GM18508 (cell line): ENCODE measurements around the gene SEMA4A.
A peak's percentile ranks its signal among the peaks of the same experiment; 100 is the strongest.
"Not testable (repeated sequence)": the region's sequence is repeated elsewhere in the genome, so short reads cannot be mapped to it uniquely, and the experiment has no call there.

Experiments
- ATAC-seq: cut with Tn5 transposase; IDR thresholded peaks from one replicate; pipeline ENCODE4 v1.9.1; 2021; ENCODE audit warnings: moderate number of reproducible peaks; ENCODE audit not compliant: insufficient read depth, unreplicated experiment

The SEMA4A gene

DNA sequence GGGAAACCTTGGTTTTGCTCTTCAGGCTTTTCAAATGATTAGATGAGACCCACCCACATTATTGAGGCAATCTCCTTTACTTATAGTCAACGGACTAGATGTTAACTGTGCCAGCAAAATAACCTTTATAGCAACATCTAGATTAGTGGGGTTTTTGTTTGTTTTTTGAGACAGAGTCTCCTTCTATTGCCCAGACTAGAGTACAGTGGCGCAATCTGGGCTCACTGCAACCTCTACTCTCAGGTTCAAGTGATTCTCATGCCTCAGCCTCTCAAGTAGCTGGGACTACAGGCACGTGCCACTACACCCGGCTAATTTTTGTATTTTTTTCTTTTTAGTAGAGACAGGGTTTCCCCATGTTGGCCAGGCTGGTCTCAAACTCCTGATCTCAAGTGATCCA, 36.9 kb downstream of the SEMA4A start:
- not testable (repeated sequence) for ATAC-seq

DNA sequence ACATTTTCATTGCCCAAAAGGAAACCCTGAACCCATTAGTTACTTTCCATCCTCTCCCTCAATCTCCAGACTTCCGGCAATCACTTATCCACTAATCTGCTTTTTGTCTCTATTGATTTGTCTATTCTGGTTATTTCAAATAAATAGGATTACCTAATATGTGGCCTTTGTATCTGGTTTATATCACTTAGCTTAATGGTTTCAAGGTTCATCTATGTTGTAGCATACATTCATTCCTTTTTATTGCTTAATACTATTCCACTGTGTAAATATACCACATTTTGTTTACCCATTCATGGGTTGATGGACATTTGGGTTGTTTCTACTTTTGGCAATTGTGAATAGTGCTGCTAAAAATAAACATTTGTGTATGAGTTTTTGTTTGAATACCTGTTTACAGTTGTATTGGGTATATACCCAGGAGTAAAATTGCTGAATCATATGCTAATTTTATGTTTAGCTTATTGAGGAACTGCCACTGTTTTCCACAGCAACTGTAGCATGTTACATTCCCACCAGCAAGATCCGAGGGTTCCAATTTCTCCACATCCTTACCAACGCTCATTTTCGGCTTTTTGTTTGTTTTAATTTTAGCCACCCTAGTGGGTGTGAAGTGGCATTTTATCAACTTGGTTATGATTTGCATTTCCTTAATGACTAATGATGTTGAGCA, 38.0 kb downstream of the SEMA4A start:
- ATAC-seq, result no peak

DNA sequence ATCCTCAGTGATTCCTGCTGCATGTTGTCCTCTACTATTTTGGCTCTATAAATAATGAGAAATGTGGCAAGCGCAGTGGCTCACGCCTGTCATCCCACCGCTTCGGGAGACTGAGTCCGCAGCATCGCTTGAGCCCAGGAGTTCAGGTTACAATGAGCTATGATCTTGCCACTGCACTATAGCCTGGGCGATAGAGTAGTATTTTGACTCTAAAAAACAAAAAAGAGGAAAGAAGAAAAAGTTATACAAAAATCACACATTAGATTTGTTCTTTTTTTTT, 39.8 kb downstream of the SEMA4A start:
- ATAC-seq, result no peak

DNA sequence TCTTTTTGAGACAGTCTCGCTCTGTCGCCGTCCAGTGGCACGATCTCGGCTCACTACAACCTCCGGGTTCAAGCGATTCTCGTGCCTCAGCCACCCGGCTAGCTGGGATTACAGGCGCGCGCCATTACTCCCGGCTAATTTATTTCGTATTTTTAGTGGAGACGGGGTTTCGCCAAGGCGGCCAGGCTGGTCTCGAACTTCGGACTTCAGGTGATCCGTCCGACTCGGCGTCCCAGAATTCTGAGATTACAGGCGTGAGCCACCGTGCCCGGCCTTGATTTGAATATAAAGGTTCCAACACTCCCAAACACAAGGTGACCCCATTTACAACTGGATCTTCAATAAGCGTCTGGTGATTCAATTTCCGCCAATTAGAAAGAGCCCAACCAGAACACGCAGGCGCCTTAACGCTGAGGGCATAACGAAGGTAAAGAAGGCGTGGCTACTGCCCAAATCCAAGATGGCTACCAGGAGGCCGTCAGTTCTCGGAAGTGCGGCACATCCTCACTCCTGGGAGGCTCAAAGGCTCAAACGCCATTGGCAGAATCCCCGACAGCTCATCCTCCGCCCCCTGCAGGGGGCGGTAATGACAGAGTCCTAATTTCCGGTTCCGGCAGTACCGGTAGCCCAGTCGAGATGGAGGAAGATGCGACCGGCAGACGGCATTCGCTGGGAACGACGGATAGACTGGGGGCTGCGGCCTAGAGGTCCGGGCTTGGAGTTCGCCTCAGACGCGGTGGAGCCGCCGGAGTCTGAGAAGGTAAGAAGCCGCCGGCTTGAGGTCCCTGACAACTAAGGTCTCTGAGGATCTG, 40.3 kb downstream of the SEMA4A start, which contains the start of gene SLC25A44:
TSS of gene SLC25A44 (plus strand) at position 617 of the 812 bp plus-strand sequence. CDS start 5,744 bp downstream, outside the sequence.
- peak; percentile 79 for ATAC-seq

DNA sequence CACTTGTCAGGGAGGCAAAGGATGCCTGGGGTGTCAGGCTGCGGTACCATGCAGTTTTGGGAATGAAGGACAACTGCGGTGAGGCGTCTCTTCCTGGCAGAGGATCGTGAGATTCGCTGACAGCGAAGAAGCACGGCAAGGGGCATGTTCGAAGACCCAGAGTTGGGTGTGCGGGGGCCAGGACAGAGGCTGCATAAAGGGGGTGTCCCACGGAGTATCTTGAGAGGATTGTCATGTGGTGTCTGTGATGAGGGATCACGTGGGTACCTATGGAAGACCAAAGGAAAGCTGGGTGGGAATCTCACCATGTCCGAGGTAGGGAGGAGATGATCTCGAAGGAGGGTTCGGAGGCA, 40.9 kb downstream of the SEMA4A start:
- no peak for ATAC-seq

DNA sequence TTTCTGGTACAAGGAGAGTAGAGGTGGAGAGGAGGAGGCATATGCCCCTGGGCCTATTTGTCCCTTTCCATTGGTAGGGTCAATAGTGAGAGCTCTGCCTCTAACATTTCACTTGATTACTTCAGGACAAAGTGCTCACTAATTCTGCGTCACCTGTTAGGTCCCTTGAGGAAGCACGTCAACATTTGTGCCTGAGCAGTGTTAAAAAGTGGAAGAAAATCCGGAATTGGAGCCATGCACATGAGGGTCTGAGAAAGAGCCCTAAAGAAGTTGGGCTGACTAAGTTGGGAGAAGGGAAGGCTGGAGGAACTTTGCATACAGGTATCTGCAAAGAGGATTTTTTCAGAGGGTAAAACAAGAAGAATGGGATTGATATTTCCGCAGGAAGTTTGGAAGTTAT, 42.5 kb downstream of the SEMA4A start:
- no peak for ATAC-seq

DNA sequence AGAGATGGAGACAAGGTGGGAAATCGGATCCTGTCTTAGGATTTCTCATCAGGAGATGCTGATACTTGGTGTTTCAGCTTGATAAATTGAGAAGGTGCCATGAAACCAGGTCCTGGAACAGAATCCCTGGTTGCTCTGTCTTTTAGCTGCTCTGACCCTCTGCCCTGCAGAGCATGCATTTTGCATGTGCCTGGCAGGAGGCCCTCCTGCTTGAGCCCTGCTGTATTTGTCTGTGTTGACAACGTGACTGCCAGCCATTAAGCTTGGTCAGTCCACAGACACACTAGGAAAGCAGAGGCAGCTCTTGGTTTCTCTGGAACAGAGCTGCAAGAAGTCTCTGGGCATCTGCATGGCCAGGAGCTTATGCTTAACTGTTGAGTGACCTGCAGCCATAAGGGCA, 43.1 kb downstream of the SEMA4A start:
- no peak for ATAC-seq

DNA sequence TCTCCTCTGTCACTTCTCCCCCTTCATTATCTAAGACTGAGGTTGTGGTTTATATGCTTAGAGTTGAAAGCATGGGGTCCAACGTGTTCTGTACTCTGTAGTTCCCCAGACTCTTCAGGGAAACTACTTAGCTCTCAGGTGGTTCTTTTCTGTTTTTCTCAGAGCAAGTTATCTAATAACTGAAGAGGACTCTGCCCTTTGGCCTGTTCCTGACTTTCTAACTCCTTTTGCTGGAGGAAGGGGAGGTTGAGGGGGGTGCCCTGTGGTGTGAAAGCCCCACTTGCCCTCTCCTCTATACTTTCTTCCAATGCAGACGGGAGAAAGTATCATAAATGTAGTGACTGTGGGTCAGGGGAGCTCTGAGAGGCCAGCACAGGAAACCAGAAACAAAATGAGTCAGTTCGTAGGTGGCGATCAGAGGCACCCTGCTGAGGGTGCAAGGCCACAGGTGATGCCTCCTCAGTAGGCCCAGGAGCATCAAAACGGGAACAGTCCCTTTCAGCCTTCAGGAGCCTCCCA, 45.5 kb downstream of the SEMA4A start:
- no peak for ATAC-seq

DNA sequence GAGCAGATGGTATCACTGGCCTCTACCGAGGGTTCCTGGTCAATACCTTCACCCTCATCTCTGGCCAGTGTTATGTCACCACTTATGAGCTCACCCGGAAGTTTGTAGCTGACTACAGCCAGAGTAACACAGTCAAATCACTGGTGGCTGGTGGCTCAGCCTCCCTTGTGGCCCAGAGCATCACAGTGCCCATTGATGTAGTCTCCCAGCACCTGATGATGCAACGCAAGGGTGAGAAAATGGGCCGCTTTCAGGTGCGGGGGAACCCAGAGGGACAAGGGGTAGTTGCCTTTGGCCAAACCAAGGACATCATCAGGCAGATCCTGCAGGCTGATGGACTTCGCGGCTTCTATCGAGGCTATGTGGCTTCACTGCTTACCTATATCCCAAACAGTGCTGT, 46.7 kb downstream of the SEMA4A start:
- no peak for ATAC-seq

DNA sequence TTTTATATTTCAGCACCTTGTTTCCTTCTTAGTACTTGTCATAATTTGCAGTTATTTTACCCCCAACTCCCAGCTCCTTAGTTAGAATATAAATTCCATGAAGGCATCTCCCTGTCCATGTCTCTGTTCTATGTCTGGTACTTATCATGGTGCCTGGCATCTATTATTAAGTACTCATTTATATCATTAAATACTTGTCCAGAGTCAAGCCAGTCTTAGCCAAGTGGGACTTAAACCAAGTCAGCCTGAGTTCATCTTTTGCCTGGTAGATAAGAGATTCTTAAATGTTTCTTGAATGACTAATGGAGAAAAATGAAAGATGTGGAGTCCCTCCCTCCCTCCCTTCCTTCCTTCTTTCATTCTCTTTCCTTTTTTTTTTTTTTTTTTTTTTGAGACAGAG, 49.9 kb downstream of the SEMA4A start:
- ATAC-seq, result no peak

DNA sequence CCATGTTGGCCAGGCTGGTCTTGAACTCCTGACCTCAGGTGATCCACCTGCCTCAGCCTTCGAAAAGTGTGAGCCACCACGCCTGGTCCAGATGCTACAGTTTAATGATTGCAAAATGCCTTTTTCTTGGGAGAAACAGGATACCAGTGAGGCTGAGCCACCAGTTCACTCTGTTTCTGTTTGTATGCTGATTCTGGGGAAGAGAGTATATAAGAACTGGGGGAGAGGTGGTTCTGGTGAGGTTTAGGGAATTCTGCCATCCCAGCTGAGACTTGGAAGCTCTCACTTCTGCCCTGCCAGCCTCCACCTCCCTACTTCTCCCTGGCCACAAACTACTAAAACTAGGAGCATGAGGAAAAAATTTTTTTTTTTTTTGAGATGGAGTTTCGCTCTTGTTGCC, 51.3 kb downstream of the SEMA4A start:
- ATAC-seq, result no peak

DNA sequence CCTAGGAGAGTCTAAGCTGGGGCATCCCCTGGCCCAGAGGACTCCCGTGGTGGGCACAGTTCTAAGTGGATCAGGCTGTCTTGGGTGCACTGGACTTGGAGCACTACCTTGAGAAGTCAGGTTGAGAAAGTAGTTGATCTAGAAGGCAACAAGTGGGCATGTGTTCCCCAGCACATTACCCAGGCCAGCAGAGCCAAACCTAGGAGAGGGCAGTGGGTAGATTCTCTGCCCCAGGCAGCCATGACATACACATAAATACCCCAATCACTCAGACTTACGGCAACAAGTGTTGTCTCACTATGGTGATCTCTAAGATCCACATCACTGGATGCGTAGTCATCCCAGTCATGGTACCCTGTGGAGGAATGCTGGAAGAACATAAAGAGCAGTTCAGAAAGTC, 57.9 kb downstream of the SEMA4A start:
- no peak for ATAC-seq

DNA sequence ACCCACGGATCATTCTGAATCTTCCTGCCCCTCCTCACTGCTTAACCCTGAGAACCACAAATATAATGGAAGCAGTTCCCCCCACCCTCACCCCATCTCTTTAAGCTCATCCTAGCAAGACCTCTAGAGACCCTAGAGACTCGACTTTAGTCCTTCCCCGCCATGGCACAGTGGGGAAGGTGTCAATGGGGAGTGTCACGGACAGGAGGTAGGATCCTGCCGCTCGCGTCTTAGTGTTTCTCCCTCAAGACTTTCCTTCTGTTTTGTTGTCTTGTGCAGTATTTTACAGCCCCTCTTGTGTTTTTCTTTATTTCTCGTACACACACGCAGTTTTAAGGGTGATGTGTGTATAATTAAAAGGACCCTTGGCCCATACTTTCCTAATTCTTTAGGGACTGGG, 58.7 kb downstream of the SEMA4A start:
- ATAC-seq, result no peak

DNA sequence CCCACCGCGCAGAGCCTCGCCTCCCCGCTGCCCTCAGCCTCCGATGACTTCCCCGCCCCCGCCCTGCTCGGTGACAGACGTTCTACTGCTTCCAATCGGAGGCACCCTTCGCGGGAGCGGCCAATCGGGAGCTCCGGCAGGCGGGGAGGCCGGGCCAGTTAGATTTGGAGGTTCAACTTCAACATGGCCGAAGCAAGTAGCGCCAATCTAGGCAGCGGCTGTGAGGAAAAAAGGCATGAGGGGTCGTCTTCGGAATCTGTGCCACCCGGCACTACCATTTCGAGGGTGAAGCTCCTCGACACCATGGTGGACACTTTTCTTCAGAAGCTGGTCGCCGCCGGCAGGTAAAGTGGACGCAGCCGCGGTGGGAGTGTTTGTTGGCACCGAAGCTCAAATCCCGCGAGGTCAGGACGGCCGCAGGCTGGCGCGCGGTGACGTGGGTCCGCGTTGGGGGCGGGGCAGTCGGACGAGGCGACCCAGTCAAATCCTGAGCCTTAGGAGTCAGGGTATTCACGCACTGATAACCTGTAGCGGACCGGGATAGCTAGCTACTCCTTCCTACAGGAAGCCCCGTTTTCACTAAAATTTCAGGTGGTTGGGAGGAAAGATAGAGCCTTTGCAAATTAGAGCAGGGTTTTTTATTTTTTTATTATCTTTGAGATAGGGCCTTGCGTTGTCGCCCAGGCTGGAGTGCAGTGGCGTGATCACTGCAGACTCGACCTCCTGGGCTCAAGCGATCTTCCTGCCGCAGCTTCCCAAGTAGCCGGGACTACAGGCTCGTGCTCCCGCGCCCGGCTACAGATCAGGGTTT, 59.7 kb downstream of the SEMA4A start, which contains the start of gene PMF1:
TSS of gene PMF1 (plus strand) at position 175 of the 811 bp plus-strand sequence. CDS start at position 184, 9 bp downstream.
- ATAC-seq, result peak; percentile 56

DNA sequence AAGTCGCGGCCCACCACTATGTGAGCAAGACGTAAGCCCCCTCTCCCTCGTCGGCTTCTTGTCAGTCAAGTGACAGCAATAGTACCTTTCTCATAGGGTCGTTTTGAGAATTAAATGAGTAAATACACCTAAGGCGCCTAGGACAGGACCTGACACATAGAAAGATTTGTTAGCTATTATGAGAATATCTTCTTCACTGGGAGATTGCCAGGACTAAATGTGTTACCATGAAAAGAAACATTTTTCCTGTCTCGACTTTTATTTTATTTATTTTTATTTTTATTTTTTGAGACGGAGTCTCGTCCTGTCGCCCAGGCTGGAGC, 60.2 kb downstream of the SEMA4A start:
- ATAC-seq, result no peak

DNA sequence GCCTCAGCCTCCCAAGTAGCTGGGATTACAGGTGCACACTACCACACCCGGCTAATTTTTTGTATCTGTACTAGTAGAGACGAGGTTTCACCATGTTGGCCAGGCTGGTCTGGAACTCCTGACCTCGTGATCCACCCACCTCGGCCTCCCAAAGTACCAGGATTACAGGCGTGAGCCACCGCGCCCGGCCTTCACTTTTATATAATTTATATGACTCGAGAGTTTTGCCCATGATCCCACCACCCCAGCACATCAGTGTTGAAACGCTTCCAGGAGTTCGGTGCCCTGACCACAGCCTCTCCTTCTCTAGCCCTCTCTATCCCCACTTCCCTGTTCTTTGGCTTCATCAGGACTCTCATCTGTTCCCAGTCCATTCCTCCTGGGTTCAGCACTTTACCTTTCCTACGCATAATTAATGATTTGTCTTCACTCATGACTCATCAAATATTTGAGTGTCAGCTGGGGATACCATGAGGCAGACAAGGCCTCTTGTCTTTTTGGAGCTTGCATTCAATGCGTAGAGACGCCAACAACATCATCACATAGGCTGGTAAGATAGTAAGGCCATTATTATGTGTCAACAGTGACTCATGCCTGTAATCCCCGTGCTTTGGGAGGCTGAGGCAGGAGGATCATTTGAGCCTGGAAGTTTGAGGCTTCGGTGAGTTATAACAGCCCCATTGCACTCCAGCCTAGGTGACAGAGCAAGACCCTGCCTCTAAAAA, 60.8 kb downstream of the SEMA4A start:
- ATAC-seq, result no peak

DNA sequence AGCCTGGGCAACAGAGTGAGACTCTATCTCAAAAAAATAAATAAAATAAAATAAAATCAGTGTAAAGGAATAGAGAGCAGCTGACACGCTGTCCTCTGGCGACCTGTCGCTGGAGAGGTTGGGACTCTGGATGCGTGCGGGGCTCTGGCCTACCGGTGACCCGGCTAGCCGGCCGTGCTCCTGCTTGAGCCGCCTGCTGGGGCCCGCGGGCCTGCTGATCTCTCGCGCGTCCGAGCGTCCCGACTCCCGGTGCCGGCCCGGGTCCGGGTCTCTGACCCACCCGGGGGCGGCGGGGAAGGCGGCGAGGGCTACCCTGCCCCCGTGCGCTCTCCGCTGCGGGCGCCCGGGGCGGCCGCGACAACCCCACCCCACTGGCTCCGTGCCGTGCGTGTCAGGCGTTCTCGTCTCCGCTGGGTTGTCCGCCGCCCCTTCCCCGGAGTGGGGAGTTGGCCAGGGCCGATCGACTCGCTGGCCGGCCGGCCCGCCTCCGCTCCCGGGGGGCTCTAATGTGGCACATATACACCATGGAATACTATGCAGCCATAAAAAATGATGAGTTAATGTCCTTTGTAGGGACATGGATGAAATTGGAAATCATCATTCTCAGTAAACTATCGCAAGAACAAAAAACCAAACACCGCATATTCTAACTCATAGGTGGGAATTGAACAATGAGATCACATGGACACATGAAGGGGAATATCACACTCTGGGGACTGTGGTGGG, 63.1 kb downstream of the SEMA4A start:
- ATAC-seq, result not testable (repeated sequence)

DNA sequence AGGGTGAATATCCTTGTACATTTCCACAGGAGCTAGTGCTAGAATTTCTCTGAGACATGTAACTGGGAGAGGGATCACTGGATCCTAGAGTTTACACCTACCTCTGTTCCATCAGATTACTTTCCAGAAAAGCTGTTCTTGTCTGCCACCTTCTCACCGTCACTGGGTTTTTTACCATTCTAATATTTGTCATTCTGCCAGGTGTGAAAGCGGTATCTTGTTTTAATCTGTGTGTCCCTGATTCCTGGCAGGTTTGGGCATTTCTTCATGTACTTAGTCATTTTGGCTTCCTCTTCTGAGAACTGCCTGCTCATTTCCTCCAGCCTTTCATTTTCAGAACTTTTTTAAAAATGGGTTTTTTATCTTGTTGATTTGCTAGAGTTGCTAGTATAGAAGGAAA, 64.5 kb downstream of the SEMA4A start:
- no peak for ATAC-seq

DNA sequence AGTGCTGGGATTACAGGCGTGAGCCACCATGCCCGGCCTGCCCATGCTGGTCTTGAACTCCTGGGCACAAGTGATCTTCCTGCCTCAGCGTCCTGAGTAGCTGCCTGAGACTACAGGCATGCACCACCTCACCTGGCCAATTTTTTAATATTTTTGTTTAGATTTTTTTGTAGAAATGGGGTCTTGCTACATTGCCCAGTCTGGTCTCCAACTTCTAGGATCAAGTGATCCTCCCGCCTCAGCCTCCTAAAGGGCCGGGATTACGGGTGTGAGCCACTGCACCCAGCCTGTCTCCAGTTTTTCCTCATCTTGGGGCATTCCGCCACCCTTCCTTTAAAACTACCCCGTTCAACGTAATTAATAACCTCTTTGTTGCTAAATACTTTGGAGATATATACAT, 66.8 kb downstream of the SEMA4A start:
- no peak for ATAC-seq
